GM23248 (cell line): ENCODE data around the gene ADGRL3. TPM values are rescaled to one million over a fixed set of nuclear protein-coding genes. Genes with fewer than 3 reads are reported as not detected.
"Not testable (repeated sequence)": the region's sequence is repeated elsewhere in the genome, so short reads cannot be mapped to it uniquely, and the experiment has no call there.

Experiments used
- DNase-seq: peaks from one replicate; pipeline ENCODE4 v3.0.0-alpha.2; 2015
- H2AFZ ChIP-seq: fragments of 200-600 bp; sonication (generic); 2 replicates; pipeline ENCODE4 v1.6.1; 2016; ENCODE audit warnings: antibody characterized with exemption
- H3F3A ChIP-seq: fragments of 200-600 bp; sonication (generic); 2 replicates; pipeline ENCODE4 v1.6.1; 2016; ENCODE audit warnings: mild to moderate bottlenecking, antibody characterized with exemption, mixed run types; ENCODE audit not compliant: insufficient read depth
- H3K27ac ChIP-seq: fragments of 200-600 bp; sonication (generic); 2 replicates; pipeline ENCODE4 v1.5.1; 2016; ENCODE audit warnings: mild to moderate bottlenecking
- H3K27me3 ChIP-seq: fragments of 200-600 bp; sonication (generic); replicated peaks from 2 replicates; pipeline ENCODE4 v1.6.1; 2016; ENCODE audit warnings: mild to moderate bottlenecking; ENCODE audit not compliant: insufficient read depth
- H3K36me3 ChIP-seq: fragments of 200-600 bp; sonication (generic); 2 replicates; pipeline ENCODE4 v1.6.1; 2016; ENCODE audit warnings: low read depth, mild to moderate bottlenecking
- H3K4me1 ChIP-seq: fragments of 200-600 bp; sonication (generic); 2 replicates; pipeline ENCODE4 v1.6.1; 2016; ENCODE audit warnings: mild to moderate bottlenecking; ENCODE audit not compliant: insufficient read depth
- H3K4me2 ChIP-seq: fragments of 200-600 bp; sonication (generic); one replicate; pipeline ENCODE4 v1.6.1; 2016; ENCODE audit warnings: mild to moderate bottlenecking; ENCODE audit not compliant: unreplicated experiment
- H3K4me3 ChIP-seq: fragments of 200-600 bp; sonication (generic); 2 replicates; pipeline ENCODE4 v1.5.1; 2016; ENCODE audit warnings: mild to moderate bottlenecking
- H3K79me2 ChIP-seq: fragments of 200-600 bp; sonication (generic); 2 replicates; pipeline ENCODE4 v1.6.1; 2016; ENCODE audit warnings: mild to moderate bottlenecking; ENCODE audit not compliant: insufficient read depth
- H3K9ac ChIP-seq: fragments of 200-600 bp; sonication (generic); 2 replicates; pipeline ENCODE4 v1.6.1; 2016; ENCODE audit warnings: mild to moderate bottlenecking
- H3K9me2 ChIP-seq: fragments of 200-600 bp; sonication (generic); 2 replicates; pipeline ENCODE4 v1.6.1; 2016; ENCODE audit warnings: mixed run types, mild to moderate bottlenecking, moderate library complexity; ENCODE audit not compliant: insufficient read depth
- H3K9me3 ChIP-seq: fragments of 200-600 bp; sonication (generic); one replicate; pipeline ENCODE4 v1.6.1; 2017; ENCODE audit warnings: low read depth
- H4K20me1 ChIP-seq: fragments of 200-600 bp; sonication (generic); 2 replicates; pipeline ENCODE4 v1.6.0; 2016; ENCODE audit not compliant: insufficient read depth
- EZH2 ChIP-seq: fragments of 200-600 bp; sonication (generic); IDR thresholded peaks from 2 replicates; pipeline ENCODE4 v1.6.1; 2018; ENCODE audit warnings: antibody characterized with exemption, mild to moderate bottlenecking; ENCODE audit not compliant: insufficient read depth, poor library complexity, severe bottlenecking
- EZH2phosphoT487 ChIP-seq: fragments of 200-600 bp; sonication (generic); IDR thresholded peaks from 2 replicates; pipeline ENCODE4 v1.6.1; 2018; ENCODE audit warnings: antibody characterized with exemption, moderate library complexity, mild to moderate bottlenecking, low read depth; ENCODE audit not compliant: insufficient read depth
- WGBS, 2 experiments: methylation state at CpG; one replicate each; pipeline ENCODE4 v1.1.6; 2015 to 2017; ENCODE audit warnings: low lambda C conversion rate in 2 of 2, low coverage in 1 of 2; ENCODE audit errors: missing lambda C conversion rate in 2 of 2; 5-methylcytosine and 5-hydroxymethylcytosine counted together
- in situ Hi-C: fragments of 300-500 bp; cut with MboI; formaldehyde crosslinking; loops from 2 replicates; pipeline ENCODE4 v1.15.0; 2020
- polyA plus RNA-seq: library from polyadenylated mRNA; unstranded; fragments of >200 nt; fragmentation: Nextera tagmentation; extraction: Ambion mirVana; gene quantifications from 2 replicates; pipeline ENCODE4 v1.2.1, GENCODE V29; 2016
- total RNA-seq: library from RNA; depleted of rRNA; stranded (reverse); fragments of >200 nt; shearing (Covaris generic); gene quantifications from 2 replicates; pipeline ENCODE4 v1.2.3, GENCODE V29; 2014

ADGRL3 gene
- total and polyA plus RNA-seq, 2 experiments from 2014 or later: not detected

DNA sequence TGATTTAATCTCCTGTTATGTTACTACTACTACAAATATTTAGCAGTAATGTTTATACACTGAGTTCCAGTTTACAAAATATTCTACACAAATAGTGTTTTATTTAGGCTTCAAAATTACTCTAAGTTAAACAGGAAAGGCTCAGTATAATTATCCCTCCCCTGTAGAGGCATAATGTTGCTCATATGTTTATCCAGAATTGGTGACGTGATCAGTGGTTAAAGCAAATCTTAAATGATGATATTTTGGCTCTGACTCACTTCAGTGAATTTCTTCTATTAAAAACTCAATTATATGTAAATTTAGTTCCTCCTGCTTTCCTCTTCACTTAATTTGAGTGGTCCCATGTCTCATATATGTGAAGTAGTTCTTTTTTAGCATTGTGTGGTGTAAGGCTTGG is 438.5 kb downstream of the ADGRL3 start:
- in situ Hi-C loops: no loop called here
- Histone ChIP-seq H3K36me3 (no peaks in the 10 kb centered on the region), H3K9me2 (no peaks in the 10 kb centered on the region), H3K27me3 (no peaks in the 10 kb centered on the region), H3K79me2 (no peaks in the 10 kb centered on the region), H3F3A (no peaks in the 10 kb centered on the region), H3K9me3 (no peaks in the 10 kb centered on the region), H3K4me2 (no peak overlapping the region), H2AFZ (no peak overlapping the region), H4K20me1 (no peaks in the 10 kb centered on the region), H3K4me1 (no peaks in the 10 kb centered on the region), H3K4me3 (no peak overlapping the region), H3K9ac (no peak overlapping the region), H3K27ac (no peak overlapping the region)
- WGBS, 2 experiments: 2 to 4% methylated on average over 1 of the region's 1 CpG
- TF ChIP-seq EZH2phosphoT487 (no peak), EZH2 (no peak)
- DNase-seq: no peak

- H3K27me3 ChIP-seq, H3K36me3 ChIP-seq, H3F3A ChIP-seq, H3K9ac ChIP-seq, H3K79me2 ChIP-seq, H3K4me2 ChIP-seq, H3K4me1 ChIP-seq, H2AFZ ChIP-seq, H3K9me3 ChIP-seq, in situ Hi-C loops, DNase-seq, H3K4me3 ChIP-seq, H3K9me2 ChIP-seq, H4K20me1 ChIP-seq, H3K27ac ChIP-seq: not testable (repeated sequence)
- 55 to 61% methylated on average over 26 of the region's 26 CpGs for WGBS, 2 experiments
These were observed 446.7 kb downstream of the ADGRL3 start for GRCh38 chr4:61646746-61647350.

GRCh38 chr4:61648264-61648663 is 448.1 kb downstream of the ADGRL3 start:
- Histone ChIP-seq H3K27ac (no peak overlapping the region), H2AFZ (no peak overlapping the region), H3K36me3 (no peaks in the 10 kb centered on the region), H3K4me2 (no peak overlapping the region), H3K4me1 (no peaks in the 10 kb centered on the region), H3K9ac (no peak overlapping the region), H4K20me1 (no peaks in the 10 kb centered on the region), H3K4me3 (no peak overlapping the region), H3K9me3 (no peaks in the 10 kb centered on the region), H3F3A (no peaks in the 10 kb centered on the region), H3K9me2 (no peaks in the 10 kb centered on the region), H3K79me2 (no peaks in the 10 kb centered on the region), H3K27me3 (no peaks in the 10 kb centered on the region)
- in situ Hi-C loops: no loop called here
- WGBS, 2 experiments: 0% methylated on average over 1 of the region's 1 CpG
- DNase-seq: no peak
- TF ChIP-seq EZH2 (no peak), EZH2phosphoT487 (no peak)

GRCh38 chr4:61657016-61657415 is 456.9 kb downstream of the ADGRL3 start:
- Histone ChIP-seq H3K9ac (no peak overlapping the region), H3K36me3 (no peaks in the 10 kb centered on the region), H3K4me3 (no peak overlapping the region), H3K79me2 (no peaks in the 10 kb centered on the region), H3K4me2 (no peak overlapping the region), H3K27me3 (no peaks in the 10 kb centered on the region), H4K20me1 (no peaks in the 10 kb centered on the region), H2AFZ (no peak overlapping the region), H3K27ac (no peak overlapping the region), H3K9me2 (no peaks in the 10 kb centered on the region), H3F3A (no peaks in the 10 kb centered on the region), H3K4me1 (no peaks in the 10 kb centered on the region), H3K9me3 (no peaks in the 10 kb centered on the region)
- 2 to 3% methylated on average over 2 of the region's 2 CpGs for WGBS, 2 experiments
- in situ Hi-C loops: no loop called here
- TF ChIP-seq EZH2: no peak
- no peak for TF ChIP-seq EZH2phosphoT487
- no peak for DNase-seq

- WGBS, 2 experiments: 19 to 35% methylated on average over 7 of the region's 7 CpGs
- H3K4me2 ChIP-seq: no peak overlapping the region
- TF ChIP-seq EZH2 (no peak), EZH2phosphoT487 (no peak)
These were observed 461.8 kb downstream of the ADGRL3 start for GRCh38 chr4:61661960-61662359.

More at GRCh38 chr4:61661960-61662359, 461.8 kb downstream of the ADGRL3 start:
- no peak overlapping the region for H3K9ac ChIP-seq
- no peaks in the 10 kb centered on the region for H3K4me1 ChIP-seq
- no peaks in the 10 kb centered on the region for H3K9me2 ChIP-seq
- no peak overlapping the region for H3K27ac ChIP-seq
- H2AFZ ChIP-seq: no peak overlapping the region
- H3K36me3 ChIP-seq: no peaks in the 10 kb centered on the region
- H3K4me3 ChIP-seq: no peak overlapping the region
- in situ Hi-C loops: no loop called here
- no peaks in the 10 kb centered on the region for H3K27me3 ChIP-seq
- H4K20me1 ChIP-seq: no peaks in the 10 kb centered on the region
- DNase-seq: no peak
- H3K79me2 ChIP-seq: no peaks in the 10 kb centered on the region
- no peaks in the 10 kb centered on the region for H3K9me3 ChIP-seq
- no peaks in the 10 kb centered on the region for H3F3A ChIP-seq
